Endodermal cell (in vitro differentiated cells): Measurements from ENCODE around the gene ZFAND6. TPM values are rescaled to one million over a fixed set of nuclear protein-coding genes. Genes with fewer than 3 reads are reported as not detected.

Experiments used
- DNase-seq: peaks from one replicate; pipeline ENCODE4 v3.0.0-alpha.2; 2017
- H3K27ac ChIP-seq: 2 replicates; pipeline ENCODE4 v1.5.1; 2013; ENCODE audit warnings: mild to moderate bottlenecking, low read depth, low read length, moderate library complexity
- H3K27me3 ChIP-seq: 2 replicates; pipeline ENCODE4 v1.6.1; 2013; ENCODE audit warnings: mild to moderate bottlenecking, low read length, moderate library complexity; ENCODE audit not compliant: insufficient read depth, control insufficient read depth, poor library complexity, severe bottlenecking
- H3K36me3 ChIP-seq: 2 replicates; pipeline ENCODE4 v1.7.0; 2013; ENCODE audit warnings: mild to moderate bottlenecking, low read length, moderate library complexity; ENCODE audit not compliant: control insufficient read depth, insufficient read depth
- H3K4me1 ChIP-seq: one replicate; pipeline ENCODE4 v1.7.0; 2013; ENCODE audit warnings: low read length; ENCODE audit not compliant: control insufficient read depth, insufficient read depth
- H3K4me3 ChIP-seq: 2 replicates; pipeline ENCODE4 v1.5.1; 2013; ENCODE audit warnings: mild to moderate bottlenecking, low read length, moderate library complexity
- H3K9ac ChIP-seq: 2 replicates; pipeline ENCODE4 v1.6.1; 2013; ENCODE audit warnings: mild to moderate bottlenecking, low read length, moderate library complexity; ENCODE audit not compliant: poor library complexity, severe bottlenecking; ENCODE audit errors: extremely low read depth
- H3K9me3 ChIP-seq: 2 replicates; pipeline ENCODE4 v1.6.1; 2013; ENCODE audit warnings: mild to moderate bottlenecking, low read length, moderate library complexity; ENCODE audit not compliant: control insufficient read depth
- H3K27ac Mint-ChIP-seq: 2 replicates; pipeline ENCODE4 v1.8.0; 2020; ENCODE audit warnings: mixed read lengths
- H3K27me3 Mint-ChIP-seq: 2 replicates; pipeline ENCODE4 v1.8.0; 2021; ENCODE audit warnings: mild to moderate bottlenecking, mixed read lengths; ENCODE audit not compliant: insufficient read depth
- H3K36me3 Mint-ChIP-seq: 2 replicates; pipeline ENCODE4 v1.8.0; 2020; ENCODE audit warnings: low read depth, mixed read lengths
- H3K4me1 Mint-ChIP-seq: 2 replicates; pipeline ENCODE4 v1.8.0; 2020; ENCODE audit warnings: mixed read lengths
- H3K4me3 Mint-ChIP-seq: 2 replicates; pipeline ENCODE4 v1.8.0; 2020; ENCODE audit warnings: mild to moderate bottlenecking, moderate library complexity, mixed read lengths
- H3K9me3 Mint-ChIP-seq: 2 replicates; pipeline ENCODE4 v1.8.0; 2020; ENCODE audit warnings: mild to moderate bottlenecking, mixed read lengths
- CTCF ChIP-seq: fragments of 200-600 bp; sonication (generic); conservative IDR thresholded peaks from 2 replicates; pipeline ENCODE4 v1.5.0; 2021; ENCODE audit warnings: antibody characterized with exemption, mild to moderate bottlenecking
- WGBS, 2 experiments: methylation state at CpG; one replicate each; pipeline versions ENCODE4 v1.1.5 to v1.1.7; 2013; ENCODE audit warnings: missing lambda C conversion rate in 2 of 2, mixed read lengths in 1 of 2; ENCODE audit not compliant: insufficient coverage in 1 of 2, insufficient read length in 1 of 2; 5-methylcytosine and 5-hydroxymethylcytosine counted together
- total RNA-seq, 2 donors: library from RNA; stranded (reverse); fragmentation: NEBNext Ultra II Directional in 1 of 2; extraction: Animal tissue kit (Norgen Biotek cat#: 25700) in 1 of 2; gene quantifications; 2 replicates in 1 of 2; 3 replicates in 1 of 2; pipeline ENCODE4 v1.2.1, GENCODE V29; 2021

ZFAND6 gene
- total RNA-seq, 2 donors from 2014 or later: 84.5 to 86.2 TPM

GRCh38 chr15:80090041-80090440, 30.6 kb downstream of the ZFAND6 start:
- 94 to 100% methylated on average over 1 of the region's 1 CpG for WGBS, 2 experiments
- peaks cover 9% of the 10 kb centered on the region for H3K4me1 Mint-ChIP-seq
- H3K36me3 Mint-ChIP-seq: peaks cover 12% of the 10 kb centered on the region
- H3K27ac Mint-ChIP-seq: no peak overlapping the region
- no peak overlapping the region for H3K4me3 Mint-ChIP-seq
- H3K27me3 ChIP-seq: no peaks in the 10 kb centered on the region
- H3K4me3 ChIP-seq: no peak overlapping the region
- H3K9me3 ChIP-seq: no peaks in the 10 kb centered on the region
- H3K27ac ChIP-seq: no peak overlapping the region
- H3K36me3 ChIP-seq: no peaks in the 10 kb centered on the region
- peaks cover 4% of the 10 kb centered on the region for H3K4me1 ChIP-seq
- no peaks in the 10 kb centered on the region for H3K9me3 Mint-ChIP-seq
- no peak for DNase-seq
- no peak for TF ChIP-seq CTCF
- no peak overlapping the region for H3K9ac ChIP-seq
- no peaks in the 10 kb centered on the region for H3K27me3 Mint-ChIP-seq

- H3K4me1 Mint-ChIP-seq: peaks cover 13% of the 10 kb centered on the region
- no peak for DNase-seq
These were observed 31.5 kb downstream of the ZFAND6 start for GRCh38 chr15:80090879-80091503.

GRCh38 chr15:80093854-80094418, 34.5 kb downstream of the ZFAND6 start:
- TF ChIP-seq CTCF: no peak
- peaks cover 7% of the 10 kb centered on the region for H3K36me3 Mint-ChIP-seq
- no peaks in the 10 kb centered on the region for H3K9me3 ChIP-seq
- peaks cover 4% of the 10 kb centered on the region for H3K4me1 Mint-ChIP-seq
- H3K4me3 ChIP-seq: no peak overlapping the region
- no peak overlapping the region for H3K27ac ChIP-seq
- 89 to 96% methylated on average over 5 of the region's 5 CpGs for WGBS, 2 experiments
- no peak overlapping the region for H3K4me3 Mint-ChIP-seq
- H3K36me3 ChIP-seq: no peaks in the 10 kb centered on the region
- no peak overlapping the region for H3K9ac ChIP-seq
- no peaks in the 10 kb centered on the region for H3K27me3 Mint-ChIP-seq
- no peaks in the 10 kb centered on the region for H3K4me1 ChIP-seq
- no peaks in the 10 kb centered on the region for H3K27me3 ChIP-seq
- no peaks in the 10 kb centered on the region for H3K9me3 Mint-ChIP-seq
- no peak overlapping the region for H3K27ac Mint-ChIP-seq
- DNase-seq: peak; percentile 58

More at GRCh38 chr15:80090879-80091503, 31.5 kb downstream of the ZFAND6 start:
- peak; percentile 72 for TF ChIP-seq CTCF
- H3K36me3 Mint-ChIP-seq: peaks cover 9% of the 10 kb centered on the region
- no peak overlapping the region for H3K27ac Mint-ChIP-seq
- no peak overlapping the region for H3K4me3 Mint-ChIP-seq
- no peaks in the 10 kb centered on the region for H3K9me3 ChIP-seq
- peaks cover 4% of the 10 kb centered on the region for H3K4me1 ChIP-seq
- H3K27me3 ChIP-seq: no peaks in the 10 kb centered on the region
- H3K9ac ChIP-seq: no peak overlapping the region
- 83 to 87% methylated on average over 5 to 7 of the region's 7 CpGs for WGBS, 2 experiments
- no peak overlapping the region for H3K27ac ChIP-seq
- H3K4me3 ChIP-seq: no peak overlapping the region
- no peaks in the 10 kb centered on the region for H3K9me3 Mint-ChIP-seq
- H3K36me3 ChIP-seq: no peaks in the 10 kb centered on the region
- H3K27me3 Mint-ChIP-seq: no peaks in the 10 kb centered on the region
